Left cardiac atrium (tissue), 4 donors: ENCODE measurements around the gene CXADR. TPM values are rescaled to one million over a fixed set of nuclear protein-coding genes. Genes with fewer than 3 reads are reported as not detected.
"Not testable (repeated sequence)": the region's sequence is repeated elsewhere in the genome, so short reads cannot be mapped to it uniquely, and the experiment has no call there.

Experiments
- ATAC-seq, 2 donors: fragments of 200-7000 bp; cut with Tn5 transposase; one replicate each; pipeline ENCODE4 v1.9.1; 2020; ENCODE audit warnings: mild to moderate bottlenecking in 2 of 2, moderate library complexity in 2 of 2
- DNase-seq: peaks from one replicate; pipeline ENCODE4 v3.0.0-alpha.2; 2020
- intact Hi-C, 2 donors: fragments of 100-400 bp; cut with DNase I; formaldehyde crosslinking; loops; one replicate each; pipeline versions ENCODE4 v1.14.1 to v1.15.1; 2022 to 2023
- total RNA-seq, 2 donors: library from RNA; stranded (reverse); fragmentation: NEBNext Ultra II Directional; extraction: Animal tissue kit (Norgen Biotek cat#: 25700); gene quantifications; one replicate each; pipeline ENCODE4 v1.2.1, GENCODE V29; 2021
- donor health status: DM: no; HTN: yes; CAD: no.
- donor health status: DM: no; HTN: yes; CAD: no; lungs with severe emphysema.
- donor health status: DM: yes; HTN: yes; CAD: no.
- donor health status: Dilated cardiomyopathy.

Gene CXADR
- total RNA-seq, 2 donors from 2014 or later, result 9.8 to 14.5 TPM

DNA sequence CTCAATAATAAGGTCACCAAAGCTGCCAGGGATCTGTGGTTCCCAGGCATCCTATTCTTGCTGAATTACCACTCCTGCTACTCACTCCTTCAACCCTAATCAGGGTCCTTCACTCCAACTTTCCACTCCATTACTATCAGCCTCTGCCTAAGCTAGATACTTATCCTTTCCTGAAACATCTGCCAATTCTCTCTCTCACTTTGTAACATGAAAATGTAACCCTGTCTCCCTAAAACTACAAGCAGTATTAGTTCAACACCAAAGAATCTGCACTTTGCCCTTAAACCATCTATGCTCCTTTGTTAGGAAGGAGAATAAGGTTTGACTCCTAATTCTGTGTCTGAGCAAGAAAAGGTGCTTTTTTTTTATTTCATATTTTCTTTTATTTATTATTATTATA lies 15.5 kb upstream of the CXADR start:
- intact Hi-C loops, result no loop called here
- ATAC-seq, result no peak
- no peak for DNase-seq

DNA sequence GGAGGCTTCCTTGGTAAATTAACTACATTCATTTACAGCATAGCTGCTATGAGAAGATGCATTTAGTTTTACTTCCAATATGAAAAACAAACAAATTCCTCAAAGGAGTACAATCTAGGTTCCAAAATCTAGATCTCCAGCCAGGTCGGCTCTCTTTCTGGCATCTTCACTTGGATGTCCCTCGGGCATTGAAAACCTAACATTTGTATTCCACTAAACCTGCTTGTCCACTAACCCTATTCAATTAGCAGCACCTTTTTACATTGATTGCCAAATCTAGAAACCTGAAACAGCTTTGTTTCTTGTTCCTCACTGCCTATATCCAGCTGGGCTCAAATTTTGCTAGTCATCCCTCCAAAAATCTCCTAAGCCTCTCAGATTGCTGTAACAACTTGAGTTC lies 14.3 kb upstream of the CXADR start:
- DNase-seq (no peak), ATAC-seq (no peak)
- intact Hi-C loops, result no loop called here

DNA sequence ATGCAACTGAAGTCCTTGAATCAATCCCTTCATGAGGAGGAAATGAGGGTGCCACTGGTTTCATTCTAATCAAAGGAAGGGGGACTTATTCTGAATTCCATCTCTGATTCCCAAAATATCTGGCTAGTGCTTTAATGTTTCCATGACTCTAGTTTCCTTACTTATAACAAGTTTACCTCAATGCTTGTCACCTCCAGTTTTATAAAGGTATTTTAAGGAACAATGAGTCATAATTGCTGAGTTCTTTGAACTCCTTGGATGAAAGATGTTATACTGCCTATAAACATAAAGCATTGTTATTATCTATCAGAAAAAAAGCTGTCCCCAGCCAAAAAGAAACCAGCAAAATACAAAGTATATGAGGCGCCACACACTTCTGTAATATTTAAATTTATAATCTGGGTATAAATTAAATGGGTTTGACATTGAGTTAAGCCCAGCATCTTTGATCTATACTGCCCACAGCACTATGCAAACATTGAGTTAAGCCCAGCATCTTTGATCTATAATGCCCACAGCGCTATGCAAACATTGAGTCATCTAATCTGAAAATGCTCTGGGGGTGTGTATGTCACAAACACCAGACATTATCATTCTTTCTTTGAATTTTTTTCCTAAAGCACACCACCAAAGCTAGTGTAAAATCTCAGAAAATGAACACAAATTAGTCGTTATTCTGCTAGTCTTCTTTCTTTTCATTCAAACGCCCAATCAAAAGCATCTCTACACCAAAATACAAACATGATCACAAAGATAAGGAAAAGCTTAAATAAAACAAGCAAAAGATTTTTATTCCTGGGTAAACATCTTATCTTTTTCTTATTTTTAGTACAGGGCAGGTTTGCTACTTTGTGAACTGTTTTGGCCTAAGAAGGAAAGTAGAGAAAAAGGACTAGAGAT lies 11.5 kb upstream of the CXADR start:
- ATAC-seq (no peak), DNase-seq (no peak)
- intact Hi-C loops, result no loop called here

DNA sequence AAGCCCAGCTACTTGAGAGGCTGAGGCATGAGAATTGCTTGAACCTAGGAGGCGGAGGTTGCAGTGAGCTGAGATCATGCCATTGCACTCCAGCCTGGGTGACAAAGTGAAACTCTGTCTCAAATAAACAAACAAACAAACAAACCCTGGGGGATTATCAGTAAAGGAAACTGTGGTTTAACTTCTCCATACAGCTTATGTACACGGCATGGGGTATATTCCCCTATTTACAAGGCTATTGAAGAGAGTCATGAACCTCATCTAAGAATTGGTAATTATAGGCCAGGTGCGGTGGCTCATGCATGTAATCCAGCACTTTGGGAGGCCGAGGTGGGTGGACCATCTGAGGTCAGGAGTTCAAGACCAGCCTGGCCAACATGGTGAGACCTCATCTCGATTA lies 9.9 kb upstream of the CXADR start:
- ATAC-seq, intact Hi-C loops, DNase-seq: not testable (repeated sequence)

DNA sequence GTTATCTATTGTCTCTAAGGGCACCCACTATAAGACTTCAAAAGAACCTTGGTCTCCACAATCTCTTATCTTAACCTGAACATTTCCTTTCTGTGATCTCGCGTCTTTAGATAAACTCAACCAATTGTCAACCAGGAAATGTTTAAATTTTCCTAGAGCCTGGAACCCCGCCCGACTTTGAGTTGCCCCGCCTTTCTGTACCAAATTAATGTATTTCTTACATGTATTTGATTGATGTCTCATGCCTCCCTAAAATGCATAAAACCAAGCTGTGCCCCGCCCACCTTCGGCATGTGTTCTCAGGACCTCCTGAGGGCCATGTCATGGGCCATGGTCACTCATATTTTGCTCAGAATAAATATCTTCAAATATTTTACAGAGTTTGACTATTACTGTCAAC lies 5.9 kb upstream of the CXADR start:
- no peak for ATAC-seq
- no peak for DNase-seq
- intact Hi-C loops, result no loop called here

DNA sequence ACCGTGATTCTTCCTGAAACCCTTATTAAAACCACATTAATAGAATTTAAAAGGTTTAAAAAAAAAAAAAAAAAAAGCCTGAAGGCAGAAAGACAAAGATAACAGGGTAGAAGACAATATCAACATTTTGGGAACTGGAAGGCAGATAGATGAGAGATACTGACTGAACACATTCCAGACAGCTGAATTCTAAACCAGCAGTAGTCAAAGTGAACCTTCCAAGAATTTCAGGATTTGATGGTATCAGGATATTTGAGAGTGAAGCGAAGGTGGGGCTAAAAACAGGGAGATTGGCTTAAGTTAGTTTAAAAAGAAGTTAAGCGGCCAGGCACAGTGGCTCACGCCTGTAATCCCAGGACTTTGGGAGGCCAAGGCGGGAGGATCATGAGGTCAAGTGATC lies 5.3 kb upstream of the CXADR start:
- intact Hi-C loops, result no loop called here
- ATAC-seq, result no peak

DNA sequence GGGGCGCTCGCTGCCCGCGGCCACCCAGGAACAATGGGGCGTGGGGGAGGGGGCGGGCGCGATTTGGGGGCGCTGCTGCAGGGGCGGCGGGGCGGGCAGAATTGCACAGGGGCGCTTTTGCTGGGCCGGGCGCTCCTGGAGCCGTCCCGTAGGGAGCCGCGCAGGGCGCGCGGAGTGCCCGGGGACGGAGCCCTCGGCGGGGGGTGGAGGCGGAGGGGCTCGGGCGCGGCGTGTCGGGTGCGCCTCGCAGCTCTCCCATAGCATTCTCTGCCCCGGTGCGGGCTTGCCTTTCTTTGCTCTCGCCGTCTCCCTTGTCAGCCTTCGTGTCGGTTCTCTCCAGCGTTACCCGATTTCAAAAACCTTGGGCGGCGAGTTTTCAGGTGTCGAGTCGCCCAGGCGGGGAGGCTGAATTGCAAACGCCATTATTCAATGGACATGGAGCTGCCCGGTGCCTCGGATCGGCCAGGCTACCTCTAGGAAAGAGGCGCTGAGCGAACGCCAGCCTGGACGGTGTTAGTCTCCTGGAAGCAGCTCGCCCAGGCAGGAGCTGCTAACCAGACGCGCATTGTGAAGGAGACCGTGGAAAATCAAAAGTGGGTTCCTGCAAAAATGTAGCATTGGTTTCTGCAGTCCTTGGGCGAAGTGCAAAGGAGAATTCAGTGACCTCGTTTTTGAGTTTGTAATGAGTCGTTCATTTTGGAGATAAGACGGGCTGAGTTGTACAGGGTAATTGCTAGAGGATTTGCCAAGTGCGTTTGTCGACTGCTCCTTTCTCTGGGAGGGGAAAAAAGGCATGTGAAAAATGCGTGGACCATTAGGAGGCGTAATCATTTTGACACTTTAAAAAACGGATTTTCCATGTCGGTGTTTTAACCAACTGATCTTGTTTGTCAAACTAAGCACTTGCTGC lies 626 bp downstream of the CXADR start:
- peak; percentile 36 for DNase-seq
- intact Hi-C loops, result loop anchor here in 1 of 2 donors (5.0 to 10.0 kb wide), 3 partner anchors 51 to 126 kb away; no protein-coding TSS in a partner anchor
- ATAC-seq, result peak; percentile 54 to 64

More for the DNA sequence above, 5.3 kb upstream of the CXADR start:
- DNase-seq, result no peak

DNA sequence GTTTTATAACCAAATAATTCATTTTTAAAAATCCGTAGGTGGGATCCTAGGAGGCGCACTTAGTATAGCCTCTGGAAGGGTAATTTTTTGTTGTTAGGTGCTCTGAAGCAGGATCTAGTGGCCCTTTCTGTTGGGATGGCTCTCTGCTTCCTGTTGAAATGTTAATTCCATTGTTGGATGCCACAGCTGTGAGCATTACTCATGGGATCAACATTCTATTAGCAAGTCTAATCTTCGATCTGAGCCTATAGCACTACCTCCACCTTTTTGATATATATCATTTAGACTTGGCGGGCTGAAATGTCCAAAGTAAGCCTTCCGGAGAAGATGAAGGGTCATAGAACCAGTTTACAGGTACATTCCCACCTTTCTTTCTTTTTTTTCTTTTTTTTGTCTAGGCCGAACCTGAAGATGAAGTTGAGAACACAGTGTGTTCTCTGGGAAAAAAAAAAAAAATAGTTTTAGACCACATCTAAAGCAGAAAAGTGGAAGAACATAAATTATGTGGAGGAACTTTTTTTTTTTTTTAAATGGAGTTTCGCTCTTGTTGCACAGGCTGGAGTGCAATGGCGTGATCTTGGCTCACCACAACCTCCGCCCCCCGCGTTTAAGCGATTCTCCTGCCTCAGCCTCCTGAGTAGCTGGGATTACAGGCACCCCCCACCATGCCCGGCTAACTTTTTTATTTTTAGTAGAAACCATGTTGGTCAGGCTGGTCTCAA lies 1.4 kb downstream of the CXADR start:
- ATAC-seq, result no peak
- DNase-seq, result no peak
- intact Hi-C loops, result loop anchor here in 1 of 2 donors (5.0 to 10.0 kb wide), 3 partner anchors 52 to 127 kb away; no protein-coding TSS in a partner anchor

DNA sequence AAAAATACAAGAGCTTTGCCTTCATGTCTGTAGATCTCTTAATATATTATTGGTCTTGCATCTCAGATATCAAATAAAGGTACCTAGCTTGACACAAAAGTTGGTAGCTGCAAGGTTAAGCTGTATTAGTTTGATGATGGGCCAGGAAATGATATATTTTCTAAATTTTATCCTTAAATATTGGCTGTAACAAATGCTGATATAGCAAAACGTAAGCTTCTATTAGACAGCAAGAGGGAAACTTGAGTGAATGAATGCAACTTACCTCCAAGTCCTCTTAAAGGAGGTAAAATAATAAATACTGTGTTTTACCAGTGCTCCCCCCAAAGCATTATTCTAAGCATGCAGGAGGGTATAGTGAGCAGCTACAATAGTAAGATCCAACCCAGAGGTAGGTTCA lies 4.2 kb downstream of the CXADR start:
- intact Hi-C loops, result loop anchor here in 1 of 2 donors (10.0 kb wide), 1 partner anchor 68 kb away; no protein-coding TSS in a partner anchor
- not testable (repeated sequence) for DNase-seq, ATAC-seq

DNA sequence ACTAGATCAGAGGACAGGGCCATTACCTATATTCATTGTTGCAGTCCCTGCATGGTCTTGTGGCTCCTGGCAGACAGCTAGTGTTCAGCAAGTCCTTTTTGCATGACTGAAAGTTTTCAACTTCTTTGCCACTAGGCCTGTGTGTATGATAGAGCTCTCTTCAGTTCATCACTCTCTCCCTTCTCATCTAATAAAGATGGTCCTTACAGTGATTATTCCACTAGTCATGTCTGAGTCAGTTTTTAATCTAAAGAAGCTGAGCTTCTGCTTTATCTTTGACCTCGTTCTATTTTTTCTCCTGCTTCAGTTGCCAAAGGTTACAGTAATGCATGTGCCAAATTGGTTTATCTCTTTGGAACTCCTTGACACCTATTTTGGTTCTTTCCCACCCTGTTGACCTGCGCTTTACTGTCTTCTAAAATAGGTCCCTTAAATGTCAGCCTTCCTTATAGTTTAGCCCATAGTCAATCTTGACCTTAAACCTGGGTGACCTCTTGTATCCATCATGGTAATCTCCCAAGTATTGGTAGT lies 6.4 kb downstream of the CXADR start:
- no peak for DNase-seq
- ATAC-seq, result peak in 1 of 2 donors; percentile 64
- intact Hi-C loops, result loop anchor here in 1 of 2 donors (10.0 kb wide), 1 partner anchor 66 kb away; no protein-coding TSS in a partner anchor

DNA sequence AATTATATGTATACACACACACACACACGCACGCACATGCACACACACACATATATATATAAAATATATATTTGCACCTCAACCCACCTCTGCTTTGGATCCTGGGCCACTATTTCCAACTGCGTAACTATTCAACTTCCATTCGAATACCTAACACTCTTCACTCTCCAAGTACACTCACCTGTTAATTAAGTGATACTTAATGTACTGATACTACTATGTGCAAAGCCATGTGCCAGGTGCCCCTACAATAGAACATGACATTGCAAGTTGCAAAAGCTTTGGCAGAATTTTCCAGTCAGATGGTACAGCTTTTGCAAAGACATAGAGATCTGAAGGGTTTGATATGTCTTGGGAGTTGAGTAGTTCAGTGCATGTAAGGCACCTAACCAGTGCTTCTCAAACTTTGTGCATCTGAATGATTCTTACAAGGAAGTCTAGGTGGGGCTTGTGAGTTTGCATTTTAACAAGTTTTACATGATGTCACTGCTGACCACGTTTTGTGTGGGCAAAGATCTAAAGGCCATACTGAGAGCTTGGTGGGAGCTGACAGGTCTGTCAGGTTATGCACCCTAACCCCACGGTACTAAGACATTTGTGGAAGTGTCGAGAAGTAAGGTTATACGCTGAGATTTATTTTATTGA lies 7.2 kb downstream of the CXADR start:
- no peak for DNase-seq
- intact Hi-C loops, result loop anchor here in 1 of 2 donors (10.0 kb wide), 1 partner anchor 65 kb away; no protein-coding TSS in a partner anchor
- ATAC-seq, result no peak

DNA sequence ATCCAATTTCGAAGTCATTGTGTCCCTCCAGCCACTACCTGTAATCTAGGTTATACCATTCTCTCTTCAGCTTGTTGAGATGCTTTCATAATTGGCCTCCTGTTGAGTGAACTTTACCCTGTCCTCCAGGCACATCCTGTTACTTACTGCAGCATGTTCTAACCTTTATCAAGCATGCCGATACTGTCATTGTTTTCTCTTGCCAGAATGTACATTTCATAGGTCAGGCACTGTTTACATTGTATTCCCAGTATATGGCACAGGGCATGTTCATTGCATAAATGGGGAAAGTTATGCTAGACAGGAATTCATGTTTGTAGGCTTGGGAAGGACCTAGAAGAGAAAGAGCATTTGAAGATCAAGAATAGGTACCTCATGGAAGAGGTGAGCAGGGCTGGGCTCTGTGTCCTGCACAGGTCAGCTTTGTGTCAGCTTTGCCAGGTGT lies 10.2 kb downstream of the CXADR start:
- ATAC-seq, result no peak
- intact Hi-C loops, result no loop called here
- no peak for DNase-seq

DNA sequence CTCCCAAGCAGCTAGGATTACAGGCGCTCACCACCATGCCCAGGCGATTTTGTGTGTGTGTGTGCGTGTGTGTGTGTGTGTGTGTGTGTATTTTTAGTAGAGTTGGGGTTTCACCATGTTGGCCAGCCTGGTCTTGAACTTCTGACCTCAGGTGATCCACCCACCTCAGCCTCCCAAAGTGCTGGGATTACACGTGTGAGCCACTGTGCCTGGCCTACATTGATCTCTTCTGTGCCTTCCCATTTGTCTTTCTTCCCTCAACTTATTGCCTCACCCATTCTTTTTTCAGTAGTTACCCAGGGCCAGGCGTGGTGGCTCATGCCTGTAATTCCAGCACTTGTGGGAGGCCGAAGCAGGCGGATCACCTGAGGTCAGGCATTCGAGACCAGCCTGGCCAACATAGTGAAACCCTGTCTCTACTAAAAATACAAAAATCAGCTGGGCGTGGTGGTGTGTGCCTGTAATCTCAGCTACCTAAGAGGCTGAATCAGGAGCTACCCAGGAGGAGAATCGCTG lies 11.2 kb downstream of the CXADR start:
- ATAC-seq, DNase-seq, intact Hi-C loops: not testable (repeated sequence)

DNA sequence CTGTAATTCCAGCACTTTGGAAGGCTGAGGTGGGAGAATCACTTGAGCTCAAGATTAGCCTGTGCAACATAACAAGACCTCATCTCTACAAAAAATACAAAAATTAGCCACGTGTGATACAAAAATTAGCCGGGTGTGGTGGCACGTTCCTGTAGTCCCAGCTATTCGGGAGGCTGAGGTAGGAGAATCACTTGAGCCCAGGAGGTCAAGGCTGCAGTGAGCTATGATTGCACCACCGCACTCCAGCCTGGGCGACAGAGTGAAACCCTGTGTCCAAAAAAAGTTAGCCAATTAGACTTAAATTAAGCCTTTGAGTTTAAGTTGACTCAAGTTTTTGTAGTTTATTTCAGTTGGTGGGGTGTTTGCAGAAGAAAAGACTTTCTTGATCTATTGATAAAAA lies 11.8 kb downstream of the CXADR start:
- ATAC-seq, result no peak
- intact Hi-C loops, result no loop called here
- DNase-seq, result no peak

DNA sequence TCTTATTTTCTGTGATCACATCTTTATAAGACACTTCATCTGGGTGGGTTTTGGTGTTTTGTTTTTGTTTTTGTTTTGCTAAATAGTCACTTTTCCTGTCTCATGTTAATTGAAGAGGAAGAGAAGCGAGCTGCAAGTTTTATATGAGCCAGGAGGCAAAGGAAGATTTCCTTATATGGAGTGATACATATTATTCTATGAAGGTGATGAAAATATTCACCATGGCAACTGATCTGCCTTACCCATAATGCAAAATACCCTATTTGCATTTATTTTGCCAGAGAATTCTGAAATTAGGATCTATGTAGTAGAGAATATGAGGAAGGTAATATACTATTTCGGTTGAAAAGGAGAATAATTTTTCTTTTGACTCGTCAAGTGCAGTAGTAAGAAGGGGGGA lies 13.9 kb downstream of the CXADR start:
- intact Hi-C loops, result no loop called here
- ATAC-seq (peak in 1 of 2 donors; percentile 7), DNase-seq (no peak)

DNA sequence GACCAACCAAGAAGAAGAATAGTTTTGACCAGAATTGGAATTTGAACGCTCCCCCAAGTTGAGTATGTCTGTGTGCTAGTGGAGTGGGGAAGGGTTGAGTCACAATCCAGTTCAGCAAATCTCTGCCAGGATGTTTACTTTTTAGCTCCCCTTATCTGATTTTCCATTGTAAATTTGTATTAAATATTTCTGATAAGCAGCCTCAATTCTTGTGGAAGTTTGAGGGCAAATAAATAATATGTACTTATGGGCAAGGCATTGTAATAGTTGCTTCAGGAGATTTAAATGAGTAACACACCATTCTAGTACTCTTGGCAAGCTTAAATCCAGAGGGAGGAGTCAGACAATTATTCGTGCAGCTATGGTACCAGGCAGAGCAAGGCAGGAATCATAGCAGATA lies 14.4 kb downstream of the CXADR start:
- intact Hi-C loops, result no loop called here
- DNase-seq (no peak), ATAC-seq (peak in 1 of 2 donors; percentile 88)

DNA sequence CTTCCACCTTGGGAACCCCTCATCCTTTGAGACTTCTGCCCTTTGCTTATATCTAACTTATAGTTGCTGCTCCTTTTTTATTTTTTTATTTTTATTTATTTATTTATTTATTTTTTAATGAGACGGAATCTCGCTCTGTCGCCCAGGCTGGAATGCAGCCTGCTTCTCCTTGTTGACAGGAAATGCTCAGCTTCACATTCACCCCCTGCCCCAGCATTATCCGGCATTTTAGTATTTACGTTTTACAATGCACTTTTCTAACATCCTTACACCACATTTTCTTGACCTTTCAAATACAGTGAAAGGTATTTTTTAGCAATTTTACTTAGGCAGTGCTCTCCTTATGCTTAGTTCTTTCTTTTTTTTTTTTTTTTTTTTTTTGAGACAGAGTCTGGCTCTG lies 14.9 kb downstream of the CXADR start:
- intact Hi-C loops, result no loop called here
- DNase-seq (no peak), ATAC-seq (peak in 1 of 2 donors; percentile 25)

DNA sequence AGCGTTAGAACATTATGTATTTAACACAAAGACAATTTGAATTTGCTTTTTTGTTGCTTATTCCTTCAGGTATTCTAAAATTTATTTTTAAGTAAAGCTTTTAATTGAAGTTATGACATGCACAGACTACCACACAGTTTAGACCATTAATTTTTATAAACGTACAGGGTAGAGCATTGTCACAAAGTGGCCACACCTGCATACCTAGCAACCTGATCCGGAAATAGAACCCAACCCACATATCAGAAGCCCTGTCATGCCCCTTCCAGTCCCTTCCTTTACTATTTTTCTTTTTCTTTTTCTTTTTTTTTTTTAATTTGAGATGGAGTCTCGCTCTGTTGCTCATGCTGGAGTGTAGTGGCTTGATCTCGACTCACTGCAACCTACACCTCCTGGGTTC lies 16.8 kb downstream of the CXADR start:
- intact Hi-C loops, result no loop called here
- ATAC-seq, result no peak

More for the DNA sequence above, 16.8 kb downstream of the CXADR start:
- DNase-seq, result no peak
